Calu3 (cell line): ENCODE data around the gene CHKA. TPM values are rescaled to one million over a fixed set of nuclear protein-coding genes. Genes with fewer than 3 reads are reported as not detected.

Experiments
- BruUV-seq: library from RNA; stranded (reverse); fragments of 400-500 nt; replicated peaks from 2 replicates; lab custom pipeline; 2021; lab: Mats Ljungman, UMichigan
- CTCF ChIA-PET: fragments of 300-600 bp; sonication (Branson Sonifier 250); formaldehyde crosslinking; loops from one replicate; lab custom pipeline; 2022; ENCODE audit warnings: antibody characterized with exemption; lab: Charles Lee
- DNase-seq: peaks from one replicate; pipeline ENCODE4 v3.0.0; 2022
- H3K27ac Mint-ChIP-seq: one replicate; pipeline ENCODE4 v1.8.0; 2022; ENCODE audit warnings: mixed read lengths; ENCODE audit not compliant: unreplicated experiment
- H3K27me3 Mint-ChIP-seq: one replicate; pipeline ENCODE4 v1.8.0; 2022; ENCODE audit warnings: mixed read lengths; ENCODE audit not compliant: unreplicated experiment
- H3K36me3 Mint-ChIP-seq: one replicate; pipeline ENCODE4 v1.8.0; 2022; ENCODE audit warnings: mild to moderate bottlenecking, moderate library complexity, mixed read lengths; ENCODE audit not compliant: insufficient read depth, unreplicated experiment
- H3K4me1 Mint-ChIP-seq: one replicate; pipeline ENCODE4 v1.8.0; 2022; ENCODE audit warnings: mild to moderate bottlenecking, low read depth, mixed read lengths; ENCODE audit not compliant: unreplicated experiment
- H3K4me3 Mint-ChIP-seq: one replicate; pipeline ENCODE4 v1.8.0; 2022; ENCODE audit warnings: mild to moderate bottlenecking, low read depth, moderate library complexity, mixed read lengths; ENCODE audit not compliant: unreplicated experiment
- H3K9me3 Mint-ChIP-seq: one replicate; pipeline ENCODE4 v1.8.0; 2022; ENCODE audit warnings: low read depth, mixed read lengths; ENCODE audit not compliant: unreplicated experiment
- CTCF ChIP-seq: fragments of 200-600 bp; IDR thresholded peaks from one replicate; pipeline ENCODE4 v1.8.0; 2022; ENCODE audit warnings: antibody characterized with exemption; ENCODE audit not compliant: unreplicated experiment
- intact Hi-C: fragments of 100-400 bp; cut with micrococcal nuclease; formaldehyde crosslinking; loops from one replicate; pipeline ENCODE4 v1.10.0; 2022; ENCODE audit not compliant: unreplicated experiment
- total RNA-seq: library from RNA; stranded (reverse); gene quantifications from 2 replicates; pipeline ENCODE4 v1.2.3, GENCODE V29; 2022

The CHKA gene
- total RNA-seq, 1 experiment from 2014 or later: 104 TPM

- BruUV-seq: no TSS peak
- DNase-seq: no peak
- Mint-ChIP-seq H3K27me3 (no peaks in the 10 kb centered on the region), H3K27ac (no peak overlapping the region), H3K4me1 (peaks cover 10% of the 10 kb centered on the region), H3K36me3 (peaks cover 36% of the 10 kb centered on the region), H3K4me3 (peak overlapping the region; percentile 50), H3K9me3 (no peaks in the 10 kb centered on the region)
- intact Hi-C loops: loop anchor here (10.0 kb wide), 1 partner anchor 167 kb away; no protein-coding TSS in a partner anchor
- CTCF ChIA-PET: no interaction called here
- no peak for TF ChIP-seq CTCF
These were observed 82.9 kb downstream of the CHKA start for GRCh38 chr11:68038226-68038717.

- Mint-ChIP-seq H3K9me3 (no peaks in the 10 kb centered on the region), H3K27me3 (no peaks in the 10 kb centered on the region), H3K4me3 (no peak overlapping the region), H3K36me3 (peaks cover 36% of the 10 kb centered on the region), H3K4me1 (peaks cover 10% of the 10 kb centered on the region), H3K27ac (peak overlapping the region; percentile 56)
- no TSS peak for BruUV-seq
- DNase-seq: no peak
- no peak for TF ChIP-seq CTCF
- CTCF ChIA-PET: no interaction called here
- intact Hi-C loops: loop anchor here (10.0 kb wide), 1 partner anchor 167 kb away; no protein-coding TSS in a partner anchor
These were observed 83.6 kb downstream of the CHKA start for GRCh38 chr11:68037411-68038225.

GRCh38 chr11:68036717-68037239 lies 84.4 kb downstream of the CHKA start:
- no peak for DNase-seq
- CTCF ChIA-PET: no interaction called here
- no TSS peak for BruUV-seq
- TF ChIP-seq CTCF: no peak
- Mint-ChIP-seq H3K27ac (peak overlapping the region; percentile 56), H3K4me1 (peaks cover 13% of the 10 kb centered on the region), H3K27me3 (no peaks in the 10 kb centered on the region), H3K9me3 (no peaks in the 10 kb centered on the region), H3K4me3 (no peak overlapping the region), H3K36me3 (peaks cover 39% of the 10 kb centered on the region)
- intact Hi-C loops: loop anchor here (10.0 kb wide), 1 partner anchor 168 kb away; no protein-coding TSS in a partner anchor

- no peaks in the 10 kb centered on the region for H3K27me3 Mint-ChIP-seq
- CTCF ChIA-PET: interaction anchor here (0.7 kb wide), 1 partner anchor 70 kb away, joined by 4 read pairs; no protein-coding TSS in a partner anchor
- H3K4me1 Mint-ChIP-seq: peaks cover 18% of the 10 kb centered on the region
- H3K9me3 Mint-ChIP-seq: no peaks in the 10 kb centered on the region
- intact Hi-C loops: loop anchor here (10.0 kb wide), 1 partner anchor 169 kb away; no protein-coding TSS in a partner anchor
- H3K4me3 Mint-ChIP-seq: no peak overlapping the region
- no TSS peak for BruUV-seq
- DNase-seq: no peak
- no peak for TF ChIP-seq CTCF
- peaks cover 44% of the 10 kb centered on the region for H3K36me3 Mint-ChIP-seq
- no peak overlapping the region for H3K27ac Mint-ChIP-seq
These were observed 85.0 kb downstream of the CHKA start for GRCh38 chr11:68036141-68036716.
